GM12892 (cell line): ENCODE measurements around the gene CTSS.

Experiments used
- POLR2A ChIP-seq: IDR thresholded peaks from 2 replicates; pipeline ENCODE4 v1.6.1; 2011; ENCODE audit warnings: low read depth, low read length, control low read depth
- POLR2AphosphoS5 ChIP-seq: IDR thresholded peaks from 2 replicates; pipeline ENCODE4 v1.6.1; 2011; ENCODE audit warnings: low read depth, low read length, control low read depth
- TAF1 ChIP-seq: IDR thresholded peaks from 2 replicates; pipeline ENCODE4 v1.6.1; 2011; ENCODE audit warnings: low read depth, mild to moderate bottlenecking, control low read depth, low read length, borderline replicate concordance

DNA sequence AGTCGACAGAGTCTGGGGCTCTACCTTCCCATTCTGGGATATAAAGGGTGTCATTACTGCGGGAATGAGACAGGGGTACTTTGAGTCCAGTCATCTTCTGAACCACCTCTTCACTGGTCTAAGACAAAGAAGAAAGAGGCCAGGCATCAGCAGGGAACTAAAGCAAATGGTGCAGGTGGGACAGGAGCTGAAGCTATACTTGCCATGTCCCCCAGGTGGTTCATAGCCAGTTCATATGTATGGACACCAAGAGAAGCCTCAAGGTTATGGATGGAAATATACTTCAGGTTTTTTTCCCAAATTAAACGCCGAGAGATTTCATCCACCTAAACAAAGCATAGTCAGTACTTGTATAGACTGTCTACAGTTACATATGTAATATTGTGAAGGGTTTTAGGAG lies 40.3 kb upstream of the CTSS start:
- TF ChIP-seq POLR2AphosphoS5, result no peak
- TF ChIP-seq POLR2A, result no peak
- TF ChIP-seq TAF1, result no peak
